ENCODE data around the gene BLOC1S6.
"Not testable (repeated sequence)": the region's sequence is repeated elsewhere in the genome, so short reads cannot be mapped to it uniquely, and the experiment has no call there.

The BLOC1S6 gene

GRCh38 chr15:45641999-45642932 is 55.1 kb downstream of the BLOC1S6 start:
- no peak for DNase-seq

GRCh38 chr15:45644437-45644836 is 57.3 kb downstream of the BLOC1S6 start:
- no peak for DNase-seq

GRCh38 chr15:45645026-45645980 is 58.1 kb downstream of the BLOC1S6 start:
- DNase-seq, result no peak

GRCh38 chr15:45646220-45646619 is 59.0 kb downstream of the BLOC1S6 start:
- no peak for DNase-seq

- DNase-seq, result no peak
Observed at GRCh38 chr15:45647828-45648227, 60.6 kb downstream of the BLOC1S6 start.

- no peak for DNase-seq
Observed at GRCh38 chr15:45648521-45649200, 61.5 kb downstream of the BLOC1S6 start.

- not testable (repeated sequence) for DNase-seq
Observed at GRCh38 chr15:45650007-45650406, 62.8 kb downstream of the BLOC1S6 start.

GRCh38 chr15:45650889-45651525 is 63.8 kb downstream of the BLOC1S6 start:
- no peak for DNase-seq

GRCh38 chr15:45653702-45654424 is 66.7 kb downstream of the BLOC1S6 start:
- no peak for DNase-seq

GRCh38 chr15:45654749-45655148 is 67.6 kb downstream of the BLOC1S6 start:
- DNase-seq, result no peak

- no peak for DNase-seq
Observed at GRCh38 chr15:45657254-45657653, 70.1 kb downstream of the BLOC1S6 start.

- no peak for DNase-seq
Observed at GRCh38 chr15:45657764-45658545, 70.8 kb downstream of the BLOC1S6 start.
